HG02885 (cell line): ENCODE results near the gene LILRA1.
"Not testable (repeated sequence)": the region's sequence is repeated elsewhere in the genome, so short reads cannot be mapped to it uniquely, and the experiment has no call there.

Experiments
- ATAC-seq: cut with Tn5 transposase; IDR thresholded peaks from one replicate; pipeline ENCODE4 v1.9.1; 2021; ENCODE audit warnings: mild to moderate bottlenecking; ENCODE audit not compliant: unreplicated experiment, poor library complexity

The LILRA1 gene

DNA sequence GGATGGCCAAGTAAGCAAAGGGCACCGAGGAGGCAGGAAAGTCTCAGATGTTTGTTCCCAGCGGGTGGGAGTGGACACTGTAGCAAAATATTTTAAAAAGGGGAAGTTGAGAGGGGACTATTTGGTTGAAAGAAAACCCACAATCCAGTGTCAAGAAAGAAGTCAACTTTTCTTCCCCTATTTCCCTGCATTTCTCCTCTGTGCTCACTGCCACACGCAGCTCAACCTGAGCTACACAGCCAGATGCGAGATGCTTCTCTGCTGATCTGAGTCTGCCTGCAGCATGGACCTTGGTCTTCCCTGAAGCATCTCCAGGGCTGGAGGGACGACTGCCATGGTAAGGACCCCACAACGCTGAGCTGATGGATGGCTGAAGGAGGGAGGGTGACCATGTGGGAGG, at the start of gene LILRA1:
Gene LILRA1, plus strand, starts transcription at position 188 of the 400 bp plus-strand sequence. CDS start 613 bp downstream, outside the sequence.
- ATAC-seq, result not testable (repeated sequence)

DNA sequence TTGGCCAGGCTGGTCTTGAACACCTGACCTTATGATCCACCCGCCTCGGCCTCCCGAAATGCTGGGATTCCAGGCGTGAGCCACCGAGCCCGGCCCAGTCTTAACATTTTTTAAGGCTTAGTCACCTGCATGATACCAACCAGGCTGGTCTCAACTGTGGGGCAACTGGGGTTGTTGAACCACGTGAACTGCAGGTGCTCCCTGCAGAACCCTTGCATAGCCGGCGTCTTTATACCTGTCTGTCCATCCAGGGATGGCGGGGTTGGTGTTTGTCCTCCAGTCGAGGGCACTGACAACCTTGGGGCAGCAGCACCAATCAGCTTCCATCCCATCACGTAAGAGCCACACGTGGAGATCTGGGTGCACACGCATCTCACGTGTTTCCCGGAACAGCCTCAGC, 44.6 kb upstream of the LILRA1 start:
- no peak for ATAC-seq

DNA sequence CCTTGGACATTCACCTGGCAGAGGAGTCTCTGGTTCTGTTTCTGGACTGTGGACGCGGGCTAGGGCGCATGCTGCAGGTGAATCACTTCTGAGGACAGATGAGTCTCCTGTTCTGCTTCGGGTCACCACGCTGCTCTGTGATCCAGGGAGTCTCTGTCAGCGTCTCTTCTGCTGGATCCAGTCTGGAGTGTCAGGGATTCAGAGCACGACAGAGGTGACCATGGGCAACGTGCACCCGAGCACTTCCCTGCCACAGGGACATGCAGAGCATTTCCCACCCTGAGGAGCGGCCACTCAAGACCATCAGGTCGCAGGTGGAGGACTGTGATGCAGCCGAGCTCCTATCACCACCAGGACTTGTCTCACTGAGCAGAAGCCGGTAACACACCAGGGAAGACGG, 44.2 kb upstream of the LILRA1 start:
- ATAC-seq, result no peak

DNA sequence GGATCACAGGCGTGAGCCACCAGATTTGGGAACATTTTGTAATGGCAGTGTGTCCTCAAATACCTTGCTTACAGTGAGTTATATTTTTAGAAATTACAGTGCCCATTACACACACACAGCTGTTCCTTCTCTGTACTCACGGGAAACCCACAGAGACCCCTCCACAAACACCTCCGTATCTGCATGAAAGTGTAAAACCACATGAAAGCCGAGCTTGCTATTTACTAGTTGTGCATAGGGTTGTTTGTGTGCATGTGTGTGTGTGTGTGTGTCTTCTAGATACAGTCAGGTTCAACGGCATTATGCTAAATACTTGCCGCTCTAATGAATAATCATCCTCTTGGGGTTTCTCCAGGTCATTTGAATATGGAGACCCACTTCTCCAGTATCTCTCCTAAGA, 42.1 kb upstream of the LILRA1 start:
- no peak for ATAC-seq

DNA sequence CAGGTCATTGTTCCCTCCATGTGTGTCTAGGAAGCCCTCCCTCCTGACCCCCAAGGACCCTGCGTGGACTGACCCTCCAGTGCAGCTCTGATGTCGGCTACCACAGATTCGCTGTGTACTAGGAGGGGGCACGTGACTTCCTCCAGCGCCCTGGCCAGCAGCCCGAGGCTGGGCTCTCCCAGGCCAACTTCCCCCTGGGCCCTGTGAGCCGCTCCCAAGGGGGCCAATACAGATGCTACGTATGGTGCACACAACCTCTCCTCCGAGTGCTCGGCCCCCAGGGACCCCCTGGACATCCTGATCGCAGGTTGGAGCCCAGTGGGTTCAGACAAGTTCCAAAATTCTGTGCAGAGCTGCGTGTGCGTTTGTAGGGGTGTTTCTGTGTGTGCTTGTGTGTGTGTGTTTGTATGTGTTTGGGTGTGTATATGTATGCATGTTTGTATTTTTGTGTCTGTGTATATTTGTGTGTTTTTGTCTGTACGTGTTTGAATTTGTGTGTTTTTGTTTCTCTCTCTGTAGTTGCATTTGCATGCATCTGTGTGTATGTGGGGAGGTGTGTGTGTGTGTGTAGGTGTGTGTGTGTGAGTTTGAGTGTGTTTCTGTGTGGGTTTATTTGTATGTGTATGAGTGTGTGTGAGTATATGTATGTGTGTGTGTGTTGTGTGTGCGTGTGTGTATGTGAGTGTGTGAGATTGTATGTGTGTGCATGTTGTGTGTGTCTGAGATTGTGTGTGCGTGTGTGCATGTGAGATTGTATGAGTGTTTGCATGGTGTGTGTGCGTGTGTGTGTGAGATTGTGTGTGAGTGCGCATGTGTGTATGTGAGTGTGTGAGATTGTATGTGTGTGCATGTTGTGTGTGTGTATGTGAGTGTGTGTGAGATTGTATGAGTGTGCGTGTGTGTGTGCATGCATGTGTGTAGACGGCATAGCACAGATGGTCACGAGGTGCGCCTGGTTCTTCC, 41.2 kb upstream of the LILRA1 start:
- no peak for ATAC-seq

DNA sequence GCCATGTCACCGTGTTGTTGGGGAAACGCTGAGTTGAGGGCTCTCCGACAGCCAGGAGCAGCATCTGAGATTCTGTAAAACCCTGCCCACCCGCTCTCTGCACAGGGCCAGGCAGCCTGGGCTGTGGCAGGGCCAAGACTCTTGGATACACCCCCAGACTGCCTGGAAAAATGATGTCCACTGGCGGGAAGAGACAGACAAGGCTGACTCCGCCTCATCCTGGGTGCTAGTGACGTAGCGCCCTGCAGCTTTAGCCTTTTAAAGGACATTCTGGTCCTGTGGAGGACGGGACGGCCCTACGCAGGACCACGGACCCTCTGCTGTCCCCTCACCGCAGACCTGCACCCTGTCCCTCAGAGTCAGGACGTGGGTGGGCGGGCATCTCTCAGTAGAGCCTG, 40.5 kb upstream of the LILRA1 start:
- ATAC-seq, result no peak

DNA sequence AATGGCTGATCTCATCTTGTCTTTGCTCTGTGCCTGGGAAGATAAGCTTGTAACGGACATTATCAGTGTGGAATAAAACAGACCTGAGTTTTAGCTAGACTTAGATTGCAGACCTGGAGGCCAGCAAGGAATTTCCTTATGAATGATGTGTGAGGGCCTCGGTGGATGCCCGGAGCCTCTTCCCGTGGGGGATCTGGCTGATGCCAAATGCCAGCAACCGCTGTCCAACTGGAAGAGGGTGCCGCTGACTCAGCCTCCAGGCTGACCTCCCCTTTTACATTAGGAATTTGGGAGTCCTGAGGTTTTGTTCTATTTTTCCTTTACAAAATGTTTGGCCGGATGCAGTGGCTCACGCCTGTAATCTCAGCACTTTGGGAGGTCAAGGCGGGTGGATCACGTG, 39.4 kb upstream of the LILRA1 start:
- ATAC-seq, result no peak

DNA sequence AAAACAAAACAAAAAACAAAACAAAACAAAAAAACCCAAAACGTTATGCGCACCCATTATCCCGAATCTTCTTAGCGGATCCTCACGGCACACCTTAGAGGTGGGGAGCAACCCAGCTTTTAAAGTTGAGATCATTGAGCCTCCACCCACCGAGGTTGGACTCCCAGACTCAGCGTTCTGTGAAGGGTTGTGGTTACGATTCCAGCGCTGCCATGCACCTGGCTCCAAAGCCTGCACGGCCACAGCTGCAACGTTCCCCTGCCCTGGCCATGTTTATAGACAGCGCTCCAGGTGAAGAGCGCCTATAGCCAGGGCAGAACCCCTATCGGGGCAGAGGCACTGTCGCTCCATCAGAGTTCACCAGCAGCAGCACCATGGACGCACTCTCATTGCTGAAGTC, 38.5 kb upstream of the LILRA1 start:
- no peak for ATAC-seq

DNA sequence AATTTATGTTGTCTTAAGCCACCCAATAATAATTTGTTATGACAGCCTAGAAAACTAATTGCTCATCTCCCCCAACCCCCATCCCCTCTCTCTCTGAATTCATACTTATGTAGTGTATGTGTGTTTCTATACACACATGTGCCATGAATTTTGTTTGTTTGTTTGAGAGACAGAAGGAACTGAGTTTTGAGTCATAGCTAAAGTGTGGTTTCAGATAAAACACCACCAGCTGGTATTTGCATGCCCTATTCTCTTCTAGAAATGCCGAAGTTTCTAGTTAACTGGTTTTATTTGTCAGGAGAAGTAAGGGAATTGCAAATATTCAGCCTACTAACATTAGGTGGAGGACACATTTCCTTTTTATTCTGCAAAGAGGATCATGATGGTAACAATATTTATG, 37.2 kb upstream of the LILRA1 start:
- no peak for ATAC-seq

DNA sequence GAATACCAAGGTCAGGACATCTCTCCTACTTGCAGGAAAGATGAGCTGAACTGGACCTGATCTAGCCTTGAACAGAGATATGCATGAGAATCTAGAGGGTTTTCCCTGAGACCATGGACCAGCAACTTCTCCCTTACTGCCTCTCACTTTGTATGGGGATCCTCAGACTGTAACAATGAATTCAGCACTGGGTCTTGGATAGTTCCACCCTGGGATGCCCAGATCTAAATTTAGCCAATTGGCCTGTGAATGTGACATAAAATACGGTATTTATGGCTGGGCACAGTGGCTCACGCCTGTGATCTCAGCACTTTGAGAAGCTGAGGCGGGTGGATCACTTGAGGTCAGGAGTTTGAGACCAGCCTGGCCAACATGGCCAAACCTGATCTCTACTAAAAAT, 35.1 kb upstream of the LILRA1 start:
- ATAC-seq, result no peak

DNA sequence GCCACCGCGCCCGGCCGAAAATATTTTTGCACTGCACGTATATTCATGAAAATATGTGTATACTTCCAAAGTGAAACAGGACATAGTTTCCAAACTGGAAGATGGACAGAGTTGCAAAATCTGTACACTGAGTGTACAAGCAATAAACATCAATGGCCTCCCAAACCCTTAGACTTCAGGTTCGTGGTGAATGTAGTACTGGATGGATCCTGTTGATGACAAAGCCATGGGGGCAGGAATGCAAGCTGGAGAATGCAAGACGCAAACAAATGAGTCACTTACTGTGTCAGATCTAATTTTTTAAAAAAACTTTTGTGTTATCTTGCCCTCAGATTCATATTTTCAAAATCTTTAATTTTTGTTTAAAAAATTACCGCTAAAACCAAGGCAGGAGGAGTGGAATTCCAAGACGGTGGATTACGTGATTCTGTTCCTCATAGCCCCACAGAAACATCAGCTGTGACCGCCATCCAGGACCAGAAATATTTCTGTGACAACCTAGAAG, 32.5 kb upstream of the LILRA1 start:
- ATAC-seq, result no peak

DNA sequence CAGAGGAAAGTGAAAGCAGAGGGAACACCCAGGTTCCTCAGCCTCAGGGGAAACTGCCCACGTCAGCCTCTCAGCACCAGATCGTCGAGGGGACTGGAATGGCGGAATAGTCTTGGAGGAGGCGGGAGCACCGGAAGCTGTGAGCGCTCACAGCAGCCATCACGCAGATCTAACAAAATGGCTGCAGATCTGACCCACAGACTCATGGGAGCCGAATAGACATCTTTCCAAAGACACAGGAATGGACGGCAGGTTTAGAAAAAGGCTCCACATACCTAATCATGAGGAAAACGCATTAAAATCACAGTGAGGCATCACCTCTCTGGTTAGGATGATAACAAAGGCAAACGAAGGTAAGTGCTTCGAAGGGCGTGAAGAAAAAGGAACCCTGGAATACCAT, 31.6 kb upstream of the LILRA1 start:
- ATAC-seq, result no peak

DNA sequence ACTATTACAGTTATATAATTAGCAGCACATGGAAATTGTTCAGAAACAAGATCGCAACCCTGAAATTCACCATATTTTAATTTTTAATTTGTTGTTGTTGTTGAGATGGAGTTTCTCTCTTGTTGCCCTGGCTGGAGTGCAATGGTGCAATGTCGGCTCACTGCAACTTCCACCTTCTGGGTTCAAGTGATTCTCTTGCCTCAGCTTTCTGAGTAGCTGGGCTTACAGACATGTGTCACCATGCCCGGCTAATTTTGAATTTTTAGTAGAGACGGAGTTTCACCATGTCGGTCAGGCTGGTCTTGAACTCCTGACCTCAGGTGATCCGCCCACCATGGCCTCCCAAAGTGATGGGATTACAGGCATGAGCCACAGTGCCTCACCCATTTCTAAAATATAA, 30.2 kb upstream of the LILRA1 start:
- not testable (repeated sequence) for ATAC-seq

DNA sequence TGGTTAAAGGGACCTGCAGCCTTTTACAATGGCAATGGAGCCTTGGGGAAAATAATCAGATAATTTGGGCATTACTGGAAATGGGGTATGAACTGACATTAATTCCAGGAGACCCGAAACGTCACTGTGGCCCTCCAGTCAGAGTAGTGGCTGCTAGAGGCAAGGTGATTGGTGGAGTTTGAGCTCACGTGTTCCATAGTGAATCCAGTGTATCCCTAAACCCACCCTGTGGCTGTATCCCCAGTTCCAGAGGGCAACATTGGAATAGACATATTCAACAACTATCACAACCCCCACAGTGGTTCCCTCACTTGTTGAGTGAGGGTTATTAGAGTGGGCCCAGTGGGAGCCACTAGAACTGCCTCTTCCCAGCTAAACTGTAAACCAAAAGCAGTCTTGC, 23.1 kb upstream of the LILRA1 start:
- ATAC-seq, result no peak

DNA sequence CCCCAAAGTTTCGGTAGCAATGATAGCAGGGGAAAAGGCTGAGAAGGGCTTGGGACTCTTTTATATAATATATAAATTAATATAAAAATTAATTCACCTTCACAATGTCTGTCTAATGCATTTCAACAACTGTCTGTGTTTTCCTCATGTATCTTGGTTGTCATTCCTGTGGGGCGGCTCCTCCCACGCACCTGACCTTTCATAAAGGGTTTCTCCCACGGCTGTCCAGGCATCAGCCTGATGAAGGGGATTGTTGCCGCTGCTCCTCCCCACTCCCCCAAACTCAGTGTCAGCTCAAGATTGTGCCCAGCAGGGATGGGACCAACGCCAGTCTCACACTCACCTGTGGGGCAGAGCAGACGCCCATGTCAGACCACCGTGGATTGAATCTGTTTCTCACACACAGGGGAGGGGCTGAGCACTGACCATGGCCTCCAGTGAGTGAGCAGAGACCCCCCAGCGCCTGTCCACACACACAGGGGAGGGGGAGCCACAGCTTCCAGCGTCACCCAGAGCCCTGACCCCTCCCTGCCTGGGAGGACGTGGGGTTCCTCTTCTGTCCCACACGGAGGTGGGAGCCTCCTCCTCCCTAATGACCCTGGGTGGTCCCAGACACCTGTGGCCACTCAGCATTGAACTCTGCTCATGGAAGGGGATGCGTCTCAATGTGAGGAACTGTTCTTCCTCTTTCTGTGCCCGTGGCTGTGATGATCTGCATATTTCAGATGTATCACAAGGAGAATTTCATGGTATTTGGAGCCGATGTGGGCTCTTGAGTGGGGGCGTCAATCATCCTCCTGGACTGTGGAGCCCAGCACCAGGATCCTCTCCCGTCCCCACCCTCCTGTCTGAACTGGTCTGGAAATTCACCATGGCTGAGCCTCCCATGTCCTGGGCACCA, 21.5 kb upstream of the LILRA1 start:
- ATAC-seq, result not testable (repeated sequence)

DNA sequence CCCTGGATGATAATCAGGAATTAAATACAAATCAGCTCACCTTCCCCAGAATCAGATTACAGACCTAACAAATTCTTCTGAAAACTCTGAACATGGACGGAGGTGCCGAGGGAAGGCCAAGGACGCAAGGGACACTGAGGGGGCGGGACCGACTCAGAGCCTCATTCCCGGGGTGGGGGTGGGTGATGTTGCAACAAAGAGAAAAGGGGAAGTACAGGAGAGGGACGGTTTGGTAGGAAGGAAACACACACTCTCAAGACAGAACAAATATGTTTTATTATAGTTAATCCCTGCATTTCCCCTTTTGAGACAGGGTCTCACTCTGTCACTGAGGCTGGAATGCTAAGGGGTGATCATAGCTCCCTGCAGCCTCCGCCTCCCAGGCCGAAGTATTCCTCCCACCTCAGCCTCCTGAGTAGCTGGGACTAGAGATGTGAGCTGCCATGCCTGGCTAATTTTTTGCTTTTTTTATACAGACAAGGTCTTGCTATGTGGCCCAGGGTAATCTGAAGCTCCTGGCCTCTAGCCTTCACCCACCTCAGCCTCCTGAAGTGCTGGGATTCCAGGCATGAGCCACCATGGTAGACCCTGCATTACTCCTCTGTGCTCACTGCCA, 20.6 kb upstream of the LILRA1 start:
- no peak for ATAC-seq

DNA sequence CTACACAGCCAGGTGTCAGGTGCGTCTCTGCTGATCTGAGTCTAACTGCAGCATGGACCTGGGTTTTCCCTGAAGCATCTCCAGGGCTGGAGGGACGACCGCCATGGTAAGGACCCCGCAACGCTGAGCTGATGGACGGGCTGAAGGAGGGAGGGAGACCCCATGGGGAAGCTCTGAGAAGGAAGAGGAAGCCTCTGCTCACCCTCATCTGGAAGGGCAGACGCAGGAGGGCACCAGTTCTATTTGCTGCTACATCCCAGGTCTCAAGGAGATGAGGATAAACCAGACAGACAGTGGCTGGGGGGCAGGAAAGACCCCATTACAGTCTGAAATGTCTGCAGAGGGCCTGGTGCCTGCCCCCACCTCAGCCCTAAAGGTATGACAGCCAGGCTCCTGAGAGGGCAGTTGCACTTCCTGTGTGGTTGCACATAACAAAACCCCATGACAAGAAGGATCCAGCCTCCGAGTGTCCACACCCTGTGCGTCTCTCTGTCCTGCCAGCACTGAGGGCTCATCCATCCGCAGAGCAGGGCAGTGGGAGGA, 20.0 kb upstream of the LILRA1 start, which contains the start of gene LILRA2:
Gene LILRA2, plus strand, starts transcription at position 461 of the 543 bp plus-strand sequence. CDS start 89 bp downstream, outside the sequence.
- no peak for ATAC-seq

DNA sequence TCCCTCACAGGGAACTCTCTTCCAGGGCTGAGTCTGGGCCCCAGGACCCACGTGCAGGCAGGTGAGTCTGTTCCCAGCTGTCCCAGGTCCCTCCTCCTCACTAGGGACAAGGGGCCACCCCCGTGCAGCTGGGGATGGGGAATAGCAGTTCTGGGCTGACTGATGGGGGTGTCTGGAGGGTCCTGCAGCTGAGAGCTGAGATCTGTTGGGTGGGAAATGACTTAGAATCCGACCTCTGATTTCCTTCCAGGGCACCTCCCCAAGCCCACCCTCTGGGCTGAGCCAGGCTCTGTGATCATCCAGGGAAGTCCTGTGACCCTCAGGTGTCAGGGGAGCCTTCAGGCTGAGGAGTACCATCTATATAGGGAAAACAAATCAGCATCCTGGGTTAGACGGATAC, 19.4 kb upstream of the LILRA1 start:
- ATAC-seq, result no peak

DNA sequence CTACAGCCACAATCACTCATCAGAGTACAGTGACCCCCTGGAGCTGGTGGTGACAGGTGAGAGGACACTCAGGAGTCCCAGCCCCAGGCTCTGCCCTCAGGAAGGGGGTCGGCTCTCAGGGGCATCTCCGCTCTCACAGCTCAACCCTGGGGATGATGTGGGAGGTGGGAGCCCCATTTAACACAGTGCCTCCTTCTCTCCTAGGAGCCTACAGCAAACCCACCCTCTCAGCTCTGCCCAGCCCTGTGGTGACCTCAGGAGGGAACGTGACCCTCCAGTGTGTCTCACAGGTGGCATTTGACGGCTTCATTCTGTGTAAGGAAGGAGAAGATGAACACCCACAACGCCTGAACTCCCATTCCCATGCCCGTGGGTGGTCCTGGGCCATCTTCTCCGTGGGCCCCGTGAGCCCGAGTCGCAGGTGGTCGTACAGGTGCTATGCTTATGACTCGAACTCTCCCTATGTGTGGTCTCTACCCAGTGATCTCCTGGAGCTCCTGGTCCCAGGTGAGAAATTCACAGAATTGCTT, 18.8 kb upstream of the LILRA1 start:
- no peak for ATAC-seq

DNA sequence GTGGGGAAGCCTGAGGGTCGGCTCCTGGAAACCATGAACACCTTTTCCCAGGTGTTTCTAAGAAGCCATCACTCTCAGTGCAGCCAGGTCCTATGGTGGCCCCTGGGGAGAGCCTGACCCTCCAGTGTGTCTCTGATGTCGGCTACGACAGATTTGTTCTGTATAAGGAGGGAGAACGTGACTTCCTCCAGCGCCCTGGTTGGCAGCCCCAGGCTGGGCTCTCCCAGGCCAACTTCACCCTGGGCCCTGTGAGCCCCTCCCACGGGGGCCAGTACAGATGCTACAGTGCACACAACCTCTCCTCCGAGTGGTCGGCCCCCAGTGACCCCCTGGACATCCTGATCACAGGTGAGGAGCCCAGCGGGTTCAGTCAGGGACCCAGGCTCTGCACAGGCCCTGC, 18.2 kb upstream of the LILRA1 start:
- not testable (repeated sequence) for ATAC-seq
